ENCODE measurements around the gene URM1. TPM values are rescaled to one million over a fixed set of nuclear protein-coding genes. Genes with fewer than 3 reads are reported as not detected.

URM1 gene
- total RNA-seq, 1 donor from 2014 or later = 57.7 TPM

GRCh38 chr9:128385496-128386460, 14.6 kb downstream of the URM1 start:
- DNase-seq (ENCODE audit: low spot score) = no peak

- DNase-seq (ENCODE audit: low spot score) = no peak
These were observed 17.0 kb downstream of the URM1 start for GRCh38 chr9:128388150-128388549.

DNA sequence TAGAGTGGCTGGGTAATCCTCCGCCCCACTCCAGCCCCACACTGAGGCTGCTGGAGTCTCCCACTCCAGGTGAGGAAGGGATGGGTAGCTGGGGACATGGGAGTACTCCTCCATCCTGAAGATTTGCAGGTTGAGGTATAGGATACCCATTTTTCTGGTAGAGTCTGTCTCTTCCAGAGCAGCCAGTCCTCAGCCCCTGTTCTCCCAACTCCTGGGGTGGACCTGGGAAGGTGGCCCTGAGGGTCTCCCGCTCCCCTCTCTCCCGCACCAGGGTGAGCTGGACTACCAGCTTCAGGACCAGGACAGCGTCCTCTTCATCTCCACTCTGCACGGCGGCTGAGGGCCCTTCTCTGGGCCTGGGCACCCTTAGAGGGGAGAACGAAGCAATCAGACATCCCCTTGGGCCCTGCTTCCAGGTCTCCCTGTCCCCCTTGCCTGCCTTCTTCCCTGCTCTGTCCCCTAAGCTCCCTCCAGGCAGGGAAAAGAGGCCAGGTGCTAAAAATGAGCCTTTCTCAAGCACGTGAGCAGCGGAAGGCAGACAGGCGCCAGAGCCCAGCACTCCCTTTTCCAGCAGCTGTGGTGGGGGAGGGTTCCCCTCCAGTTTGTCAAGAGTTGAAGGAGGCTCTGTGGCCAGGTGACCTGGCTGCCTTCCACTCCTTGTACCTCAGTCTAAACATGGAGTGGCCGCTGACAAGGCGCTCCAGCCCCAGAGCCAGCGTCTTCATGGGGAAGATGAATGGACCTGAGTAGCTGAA, 18.4 kb downstream of the URM1 start:
- DNase-seq (ENCODE audit: low spot score) = no peak

DNA sequence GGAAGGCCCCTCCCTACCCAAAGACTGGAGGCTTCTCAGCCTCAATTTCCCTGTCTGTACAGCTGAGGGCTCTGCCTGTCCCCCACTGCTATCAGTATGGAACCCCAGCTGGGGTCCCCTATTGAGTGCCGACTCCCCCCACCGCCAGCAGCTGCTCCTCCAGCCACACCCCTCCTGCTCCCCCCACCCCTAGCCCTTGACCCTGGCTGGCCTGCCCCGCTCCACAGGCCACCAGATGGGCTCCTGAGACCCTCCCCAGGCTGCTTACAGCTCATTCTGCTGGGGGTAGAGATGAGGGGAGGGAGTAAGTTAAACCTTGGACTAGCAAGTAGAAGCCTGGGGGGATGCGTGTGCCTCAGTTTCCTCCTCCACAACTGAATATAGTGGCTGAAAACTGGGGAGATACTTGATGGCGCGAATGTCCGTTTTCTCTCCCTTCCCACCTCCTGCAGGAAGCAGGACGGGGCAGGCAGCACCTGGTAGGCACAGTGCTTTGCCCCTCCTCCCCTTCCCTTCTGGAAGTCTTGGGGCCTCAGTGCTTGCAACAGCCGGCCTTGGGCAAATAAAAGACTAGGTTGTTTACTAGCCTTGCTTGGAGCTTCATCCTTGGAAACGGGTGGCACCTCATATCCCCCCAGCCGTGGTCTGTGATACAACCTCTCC, 19.1 kb downstream of the URM1 start:
- no peak for DNase-seq (ENCODE audit: low spot score)

GRCh38 chr9:128390813-128391711, 19.9 kb downstream of the URM1 start:
- DNase-seq (ENCODE audit: low spot score) = no peak

DNA sequence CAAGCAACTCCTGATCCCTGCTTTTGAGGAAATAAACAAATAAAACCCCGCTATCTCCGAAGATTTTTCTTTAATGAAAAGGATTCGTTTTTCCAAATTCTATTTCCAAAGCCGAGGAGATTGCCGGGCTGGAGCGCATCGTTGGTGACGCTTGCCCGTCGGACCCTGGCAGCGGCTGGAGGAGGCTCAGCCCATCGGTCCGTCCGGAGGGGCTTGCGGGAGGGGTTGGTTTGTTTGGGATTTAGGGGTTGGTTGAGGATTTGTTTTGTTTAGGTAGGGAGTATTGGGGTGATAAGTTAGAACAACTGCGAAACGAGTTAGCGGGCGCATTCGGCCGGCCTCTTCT, 20.8 kb downstream of the URM1 start:
- no peak for DNase-seq (ENCODE audit: low spot score)

DNA sequence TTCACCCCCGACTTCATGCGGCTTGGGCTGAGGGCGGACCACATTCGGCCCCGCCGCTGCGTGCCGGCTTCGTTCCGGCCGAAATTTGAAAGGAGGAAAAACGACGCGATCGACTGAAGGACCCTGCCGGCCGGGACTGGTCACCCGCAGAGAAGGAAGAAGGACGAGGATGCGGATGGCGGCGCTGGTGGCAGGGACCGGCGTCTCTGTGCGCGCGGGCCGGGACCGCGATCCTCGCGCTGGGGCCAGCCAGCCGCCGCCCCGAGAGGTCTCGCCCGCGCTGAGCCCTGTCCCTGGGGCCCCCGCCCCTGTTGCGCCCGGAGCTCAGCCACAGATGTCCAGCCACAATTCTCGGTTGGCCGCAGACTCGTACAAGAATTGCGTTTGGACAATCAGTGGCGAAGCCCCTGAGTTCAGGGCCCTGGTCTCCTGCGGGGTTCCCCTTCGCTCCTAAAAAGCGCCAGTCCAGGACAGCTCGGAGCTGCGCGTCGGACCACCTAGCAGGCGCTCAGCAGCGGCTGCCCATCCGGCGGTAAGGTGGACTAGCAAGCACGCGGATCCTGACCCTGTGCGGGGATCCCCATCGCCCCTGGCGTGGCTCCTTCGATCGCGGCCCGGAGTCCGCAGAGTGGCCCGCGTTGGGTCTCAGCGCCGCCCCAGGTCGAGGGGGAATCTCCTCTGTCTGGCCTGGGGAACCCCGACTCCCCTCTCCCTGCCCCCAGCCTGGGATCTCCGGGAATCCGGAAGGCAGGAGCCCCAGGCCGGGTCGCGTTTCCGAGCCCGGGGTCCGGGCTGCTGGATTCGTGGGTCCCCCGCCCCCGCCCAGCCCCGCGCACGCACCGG, 21.3 kb downstream of the URM1 start:
- no peak for DNase-seq (ENCODE audit: low spot score)

DNA sequence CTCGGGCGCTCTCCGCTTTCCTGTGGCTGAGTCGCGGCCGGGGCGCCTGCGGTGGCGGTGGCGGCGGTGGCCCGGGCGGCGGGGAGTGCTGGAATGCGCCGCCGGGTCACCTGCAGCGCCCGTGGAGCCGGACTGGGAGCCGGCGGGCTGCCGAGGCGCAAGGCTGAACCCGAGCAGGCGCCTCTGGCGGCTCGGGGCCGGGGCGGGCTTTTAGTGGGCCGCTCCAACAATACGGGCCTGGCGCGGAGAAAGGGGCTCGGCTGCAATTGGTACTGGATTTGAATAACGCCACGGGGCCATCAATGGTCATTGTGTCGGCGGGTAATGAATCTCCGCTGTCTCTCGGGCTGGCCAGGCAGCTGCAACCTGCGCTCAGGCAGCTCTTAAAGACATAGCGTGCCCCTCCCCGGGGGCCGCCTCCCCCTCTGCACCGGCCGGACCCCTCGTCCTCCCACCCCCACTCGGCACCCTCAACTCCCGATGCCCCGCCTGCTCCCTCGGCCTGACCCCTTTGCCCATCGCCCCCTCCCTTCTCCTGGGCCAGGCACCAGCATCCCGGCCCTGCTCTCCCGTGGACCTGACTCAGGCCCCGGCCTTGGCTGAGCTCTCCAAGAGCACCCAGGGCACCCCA, 22.1 kb downstream of the URM1 start:
- DNase-seq (ENCODE audit: low spot score) = no peak

GRCh38 chr9:128393970-128394369, 22.8 kb downstream of the URM1 start:
- no peak for DNase-seq (ENCODE audit: low spot score)

GRCh38 chr9:128394379-128395168, 23.4 kb downstream of the URM1 start:
- no peak for DNase-seq (ENCODE audit: low spot score)

GRCh38 chr9:128396970-128397613, 25.9 kb downstream of the URM1 start:
- DNase-seq (ENCODE audit: low spot score) = no peak

- DNase-seq (ENCODE audit: low spot score) = no peak
These were observed 26.7 kb downstream of the URM1 start for GRCh38 chr9:128397831-128398230.

DNA sequence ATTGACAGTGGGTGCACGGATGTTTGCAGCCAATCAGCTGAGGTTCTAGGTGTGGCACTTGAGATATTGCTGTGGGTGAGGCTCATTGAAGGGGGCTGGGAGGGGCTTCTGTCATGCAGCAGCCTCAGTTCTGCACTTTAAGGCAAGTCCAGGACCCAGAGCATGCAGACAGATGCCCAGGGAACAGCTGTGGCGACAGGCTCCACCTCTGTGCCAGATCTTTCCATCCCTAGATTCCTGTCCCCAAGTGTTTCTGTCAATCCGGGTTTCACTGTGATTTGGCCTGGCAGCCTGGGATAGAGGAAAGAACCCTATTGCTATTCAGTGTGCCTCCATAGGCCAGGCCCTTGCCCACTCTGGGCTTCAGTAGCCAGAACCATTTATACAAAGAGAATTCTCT, 28.7 kb downstream of the URM1 start:
- no peak for DNase-seq (ENCODE audit: low spot score)

DNA sequence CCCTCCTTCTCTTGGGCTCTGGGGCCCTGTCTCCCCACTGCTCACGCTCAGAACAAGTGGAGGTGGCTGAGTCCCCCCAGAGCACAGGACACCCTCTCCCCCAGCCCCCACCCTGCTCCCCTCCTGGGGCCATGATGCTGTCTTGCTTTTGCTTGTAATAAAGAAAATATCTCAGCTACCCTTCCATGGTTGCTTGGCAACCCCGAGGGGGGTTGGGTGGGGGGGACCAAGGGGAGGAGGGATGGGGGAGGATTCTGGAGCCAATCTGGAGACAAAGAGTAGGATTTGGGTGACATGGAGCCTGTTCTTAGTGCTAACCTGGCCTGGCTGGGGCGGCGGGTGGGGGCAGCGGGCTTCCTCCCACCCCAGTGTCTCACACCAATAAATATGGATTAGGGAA, 33.4 kb downstream of the URM1 start:
- DNase-seq (ENCODE audit: low spot score) = no peak

GRCh38 chr9:128405077-128405779, 34.1 kb downstream of the URM1 start:
- DNase-seq (ENCODE audit: low spot score) = no peak

- DNase-seq (ENCODE audit: low spot score) = no peak
These were observed 34.6 kb downstream of the URM1 start for GRCh38 chr9:128405780-128406171.

- no peak for DNase-seq (ENCODE audit: low spot score)
These were observed 35.7 kb downstream of the URM1 start for GRCh38 chr9:128406848-128407391.

DNA sequence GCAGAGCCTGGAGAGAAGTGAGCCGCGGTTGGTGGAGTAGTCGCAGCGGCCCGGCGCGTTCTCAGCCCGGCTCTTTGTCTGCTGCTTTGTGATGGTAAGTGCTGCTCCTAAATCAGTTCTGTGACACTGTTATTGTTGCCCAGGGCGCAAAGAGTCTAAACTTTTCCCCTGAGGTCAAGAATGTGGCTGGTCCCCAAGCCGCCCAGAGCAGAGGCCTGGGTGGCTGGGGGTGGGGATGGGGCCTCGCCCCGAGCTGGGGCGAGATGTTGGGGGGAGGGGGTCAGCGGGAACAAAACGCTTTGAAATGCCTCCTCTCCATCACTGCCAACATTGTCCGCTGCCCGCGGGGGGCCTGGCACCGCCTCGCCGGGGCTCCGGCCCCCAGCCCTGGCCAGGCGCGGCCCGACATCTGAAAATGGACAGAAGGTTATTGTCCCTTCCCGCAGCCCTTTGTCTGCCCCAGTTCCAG, 37.8 kb downstream of the URM1 start:
- DNase-seq (ENCODE audit: low spot score) = no peak

Data from ureter (tissue), 1 donor.